G401 (cell line): Measurements from ENCODE around the gene PLEKHG3. TPM values are rescaled to one million over a fixed set of nuclear protein-coding genes. Genes with fewer than 3 reads are reported as not detected.
A peak's percentile ranks its signal among the peaks of the same experiment; 100 is the strongest.
"Not testable (repeated sequence)": the region's sequence is repeated elsewhere in the genome, so short reads cannot be mapped to it uniquely, and the experiment has no call there.

ENCODE experiments used
- DNase-seq: peaks from one replicate; pipeline ENCODE4 v3.0.0-alpha.2; 2015; ENCODE audit warnings: low spot score
- in situ Hi-C: cut with HindIII; loops from 2 replicates; pipeline ENCODE4 v1.10.0; 2016; ENCODE audit warnings: low sequenced_read_pairs, mixed read lengths
- total RNA-seq: library from RNA; depleted of rRNA; stranded (reverse); fragments of >200 nt; shearing (Covaris generic); gene quantifications from 2 replicates; pipeline ENCODE4 v1.2.3, GENCODE V29; 2014; rRNA removed

The PLEKHG3 gene
- total RNA-seq: 5.2 and 6.7 TPM in 2 replicates

GRCh38 chr14:64704143-64704742 lies at the start of gene PLEKHG3:
TSS of gene PLEKHG3 (plus strand) at chr14:64704424. CDS start at chr14:64727632, 23,208 bp downstream.
- DNase-seq: peak; percentile 68

DNA sequence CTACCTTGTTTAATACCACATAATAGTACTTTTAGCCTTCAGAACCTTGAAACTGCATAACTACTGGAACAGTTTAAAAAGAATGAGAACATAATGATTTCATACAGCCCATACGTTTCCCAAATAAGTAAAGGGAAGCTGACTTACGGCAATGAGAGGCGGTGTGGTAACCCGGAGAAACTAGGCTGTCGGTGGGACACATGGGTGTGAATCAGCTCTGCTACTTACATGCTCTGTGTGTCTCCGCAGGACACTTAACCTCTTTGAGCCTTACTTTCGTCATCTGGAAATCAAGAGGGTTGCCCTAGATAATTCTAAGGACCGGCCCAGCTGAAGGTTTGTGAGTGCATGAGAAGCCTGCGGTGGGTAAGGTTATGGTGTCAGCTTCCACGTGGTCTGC lies 49.3 kb upstream of the PLEKHG3 start:
- in situ Hi-C loops: no loop called here

More at GRCh38 chr14:64704143-64704742, at the start of gene PLEKHG3:
- in situ Hi-C loops: no loop called here

GRCh38 chr14:64656986-64657385 lies 47.2 kb upstream of the PLEKHG3 start:
- in situ Hi-C loops: no loop called here
- no peak for DNase-seq

More for the DNA sequence above, 49.3 kb upstream of the PLEKHG3 start:
- DNase-seq: no peak

- in situ Hi-C loops: no loop called here
- DNase-seq: no peak
Observed at GRCh38 chr14:64658201-64658600, 46.0 kb upstream of the PLEKHG3 start.

GRCh38 chr14:64658700-64659264 lies 45.4 kb upstream of the PLEKHG3 start:
- DNase-seq, in situ Hi-C loops: not testable (repeated sequence)

DNA sequence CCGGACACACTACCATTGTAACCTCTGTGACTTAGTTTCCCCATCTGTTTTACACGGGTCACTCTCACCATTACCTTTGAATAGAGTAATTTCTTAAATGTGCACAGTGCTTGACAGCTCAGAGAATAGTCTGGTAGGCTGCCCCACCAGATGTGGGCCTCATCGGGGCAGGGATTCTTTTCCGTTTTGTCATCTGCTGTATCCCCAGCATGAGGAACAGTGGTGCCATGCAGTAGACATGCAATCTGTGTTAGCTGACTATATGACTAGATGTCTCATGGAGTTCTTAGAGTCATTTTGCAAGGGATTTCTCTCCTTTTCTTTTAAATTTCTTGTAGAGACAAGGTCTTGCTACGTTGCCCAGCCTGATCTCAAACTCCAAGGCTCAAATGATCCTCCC lies 44.9 kb upstream of the PLEKHG3 start:
- in situ Hi-C loops: no loop called here
- no peak for DNase-seq

- in situ Hi-C loops: no loop called here
- DNase-seq: no peak
Observed at GRCh38 chr14:64663174-64663573, 41.0 kb upstream of the PLEKHG3 start.

- peak; percentile 76 for DNase-seq
- in situ Hi-C loops: no loop called here
Observed at GRCh38 chr14:64671591-64671990, 32.6 kb upstream of the PLEKHG3 start.

GRCh38 chr14:64673316-64673715 lies 30.9 kb upstream of the PLEKHG3 start:
- in situ Hi-C loops: no loop called here
- DNase-seq: no peak

DNA sequence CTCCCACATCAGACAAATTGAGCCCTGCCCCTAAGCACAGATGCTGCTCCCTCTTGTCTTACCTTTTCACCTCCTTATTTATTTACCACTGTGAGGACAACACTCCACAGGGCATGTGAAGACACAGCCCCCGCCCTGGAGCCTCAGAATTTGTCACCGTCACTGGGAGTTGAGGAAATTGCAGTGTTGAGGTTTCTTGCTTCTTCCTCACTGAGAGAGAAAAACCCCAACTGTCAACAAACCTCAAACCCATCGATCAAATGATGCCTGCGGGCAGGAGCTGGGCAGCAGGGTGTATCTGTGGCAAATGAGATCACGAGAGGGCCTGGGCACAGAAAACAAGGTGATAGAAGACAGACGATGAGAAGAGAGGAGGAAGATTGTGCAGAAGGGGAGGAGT lies 30.5 kb upstream of the PLEKHG3 start:
- in situ Hi-C loops: no loop called here
- no peak for DNase-seq

DNA sequence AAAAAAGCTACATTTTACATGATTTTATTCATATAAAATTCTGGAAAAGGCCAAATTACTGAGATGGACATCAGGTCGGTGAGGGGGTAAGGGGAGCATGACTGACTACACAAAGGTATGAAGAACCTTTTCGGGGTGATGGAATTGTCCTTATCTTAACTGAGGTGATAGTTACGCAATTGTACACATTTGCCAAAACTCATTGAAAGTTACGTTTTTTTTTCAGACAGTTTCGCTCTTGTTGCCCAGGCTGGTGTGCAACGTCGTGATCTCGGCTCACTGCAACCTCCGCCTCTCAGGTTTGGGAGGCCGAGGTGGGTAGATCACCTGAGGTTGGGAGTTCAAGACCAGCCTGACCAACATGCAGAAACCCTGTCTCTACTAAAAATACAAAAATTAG lies 29.4 kb upstream of the PLEKHG3 start:
- no peak for DNase-seq
- in situ Hi-C loops: no loop called here

DNA sequence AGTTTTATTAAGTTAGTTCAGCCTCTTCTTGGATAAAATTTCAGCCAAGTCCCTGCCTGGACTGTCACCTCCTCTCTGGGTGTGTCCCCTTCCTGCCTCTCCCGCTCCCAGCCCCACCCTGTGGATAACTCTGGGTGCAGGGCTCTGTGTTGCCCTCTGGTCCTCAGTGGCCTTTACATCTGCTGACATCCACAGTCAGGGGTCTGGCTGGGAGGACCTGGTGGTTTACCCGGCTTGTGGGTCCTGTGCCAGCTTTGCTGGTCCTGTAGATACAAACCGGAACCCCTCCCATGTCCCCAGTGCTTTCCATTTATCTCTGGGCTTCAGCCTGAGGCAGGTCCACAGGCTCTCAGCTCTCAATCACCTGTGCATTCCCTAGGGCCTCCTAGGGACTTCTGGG lies 28.9 kb upstream of the PLEKHG3 start:
- in situ Hi-C loops: no loop called here

GRCh38 chr14:64676410-64677008 lies 27.7 kb upstream of the PLEKHG3 start:
- in situ Hi-C loops: no loop called here
- no peak for DNase-seq

More for the DNA sequence above, 28.9 kb upstream of the PLEKHG3 start:
- DNase-seq: no peak

DNA sequence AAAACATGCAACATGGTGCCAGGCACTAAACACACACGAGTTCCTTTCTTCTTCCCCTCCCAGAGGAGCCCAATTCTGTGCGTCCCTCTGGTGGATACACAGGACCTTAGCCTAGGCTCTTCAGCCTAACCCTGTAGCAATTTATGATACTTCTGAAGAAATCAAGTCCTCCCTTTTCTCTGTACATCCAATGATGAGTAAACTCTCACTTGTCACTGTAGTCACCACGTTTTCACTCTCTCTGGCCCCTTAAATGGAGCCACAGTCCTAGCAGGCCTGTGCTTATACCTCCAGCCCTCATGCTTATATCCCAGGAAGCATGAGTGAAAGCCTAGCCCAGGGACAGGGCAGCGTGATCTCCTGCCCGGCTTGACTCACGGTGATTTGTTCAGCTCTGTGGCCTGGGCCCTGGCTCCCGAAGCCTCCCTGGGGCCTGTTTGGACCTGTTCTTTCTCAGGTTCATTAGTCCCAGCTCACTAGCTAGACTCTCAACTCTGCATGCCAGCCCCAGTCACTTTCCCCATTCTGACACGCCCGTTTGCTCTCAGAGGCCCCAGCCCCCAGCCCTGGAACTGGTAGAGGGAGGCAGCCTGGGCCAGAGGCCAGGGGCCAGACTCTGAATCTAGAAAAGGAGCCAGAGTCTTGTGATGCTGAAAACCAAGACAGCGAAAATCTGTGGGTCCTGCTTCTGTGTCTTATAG lies 24.1 kb upstream of the PLEKHG3 start:
- in situ Hi-C loops: no loop called here
- no peak for DNase-seq

DNA sequence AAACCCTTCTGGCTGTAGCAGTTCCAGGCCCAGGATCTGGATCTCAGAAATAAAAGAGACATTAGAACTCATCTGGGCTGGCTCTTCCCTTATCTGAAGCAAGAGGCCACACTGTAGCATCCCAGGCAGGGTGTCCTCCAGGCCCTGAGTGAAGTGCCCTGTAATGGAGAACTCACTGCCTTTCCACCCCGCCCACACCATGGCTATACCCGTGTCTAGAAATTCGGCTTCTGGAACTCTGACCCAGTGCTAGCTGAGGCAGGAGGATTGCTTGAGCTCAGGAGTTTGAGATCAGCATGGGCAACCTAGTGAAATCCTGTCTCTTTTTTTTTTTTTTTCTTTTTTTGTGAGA lies 23.5 kb upstream of the PLEKHG3 start:
- DNase-seq: no peak
- in situ Hi-C loops: no loop called here

DNA sequence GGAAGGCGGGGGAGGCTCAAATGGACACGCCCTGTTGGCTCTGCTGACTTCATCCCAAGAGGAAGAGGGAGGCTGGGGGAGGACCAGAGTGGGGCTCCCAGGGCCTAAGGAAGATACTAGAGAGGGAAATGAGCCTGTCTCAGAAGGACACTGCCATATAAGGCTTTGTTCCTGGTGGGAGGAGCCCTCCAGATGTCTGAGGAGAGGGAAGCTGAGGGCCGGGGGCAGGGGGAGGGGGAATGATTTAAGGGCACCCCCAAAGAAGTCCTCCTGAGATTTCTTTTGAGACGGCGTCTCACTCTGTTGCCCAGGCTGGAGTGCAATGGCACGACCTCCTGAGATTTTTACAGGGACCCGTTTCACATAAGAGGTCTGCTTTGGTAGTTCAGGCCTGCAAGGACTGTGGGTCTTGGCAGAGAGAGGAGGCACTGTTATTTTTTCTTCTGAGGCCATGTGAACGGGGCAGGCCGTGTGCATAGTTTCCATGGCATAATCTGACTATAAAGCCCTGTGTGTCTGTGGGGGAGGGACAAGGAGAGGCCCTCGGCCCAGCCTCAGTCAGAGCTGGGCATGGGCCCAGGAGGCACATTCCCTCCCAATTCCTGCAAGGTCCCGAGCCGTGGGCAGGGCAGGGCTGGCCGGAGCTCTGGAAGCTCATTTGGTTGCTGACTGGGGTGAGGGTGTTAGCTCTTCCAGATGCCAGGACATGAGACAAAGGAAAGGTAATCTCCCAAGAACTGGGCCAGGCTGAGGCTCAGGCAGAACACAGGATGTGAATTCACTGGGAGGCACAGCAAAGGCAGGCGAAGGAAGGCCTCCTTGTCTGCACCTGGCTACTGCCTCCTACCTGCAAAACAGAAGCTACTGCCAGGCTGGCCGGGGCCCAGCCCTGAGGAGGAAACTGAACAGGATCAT lies 22.2 kb upstream of the PLEKHG3 start:
- in situ Hi-C loops: no loop called here
- peak; percentile 62 for DNase-seq

- in situ Hi-C loops: no loop called here
- DNase-seq: no peak
Observed at GRCh38 chr14:64682843-64683242, 21.4 kb upstream of the PLEKHG3 start.

GRCh38 chr14:64683264-64683663 lies 21.0 kb upstream of the PLEKHG3 start:
- in situ Hi-C loops: no loop called here
- DNase-seq: no peak

DNA sequence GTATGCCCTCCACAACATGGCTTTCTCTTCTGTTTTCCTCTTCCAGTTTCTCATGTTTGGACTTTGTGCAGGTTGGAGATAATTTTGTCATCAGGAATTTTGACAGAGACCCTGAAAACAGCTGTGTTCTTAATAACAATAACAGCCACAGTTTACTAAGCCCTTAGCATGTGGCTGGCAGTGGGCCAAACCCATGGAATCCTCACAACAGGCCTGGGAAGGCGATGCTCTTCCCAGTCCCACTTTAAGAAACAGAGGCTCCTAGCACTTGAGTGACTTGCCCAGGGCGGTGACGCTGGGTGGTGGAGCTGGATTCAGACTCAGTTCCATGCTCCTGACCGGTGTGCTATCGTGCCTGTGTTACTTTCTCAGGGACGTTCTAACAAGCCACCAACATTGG lies 20.1 kb upstream of the PLEKHG3 start:
- DNase-seq: no peak
- in situ Hi-C loops: no loop called here
